ENCODE measurements around the gene SH2D7. TPM values are rescaled to one million over a fixed set of nuclear protein-coding genes. Genes with fewer than 3 reads are reported as not detected.

The SH2D7 gene
- polyA plus RNA-seq, 1 donor (not counting 4 experiments of a cell fraction or from before 2014, with no cell fraction given): not detected

GRCh38 chr15:78065284-78065872, 27.0 kb upstream of the SH2D7 start:
- H3K36me3 ChIP-seq (ENCODE audit: control insufficient read depth in 2 of 2, extremely low read depth in 1 of 2, insufficient read depth in 2 of 2, low read length in 2 of 2): no peaks in the 10 kb centered on the region
- no peaks in the 10 kb centered on the region for H3K27me3 ChIP-seq (ENCODE audit: control insufficient read depth, extremely low read depth, insufficient read depth, low read length)
- H3K27ac ChIP-seq (ENCODE audit: control insufficient read depth, insufficient read depth, low read length): no peak overlapping the region
- peaks cover 75% of the 10 kb centered on the region for H3K79me2 ChIP-seq (ENCODE audit: control insufficient read depth, insufficient read depth, low read length)
- FAIRE-seq: no peak
- H2AFZ ChIP-seq (ENCODE audit: control insufficient read depth, low read length): no peak overlapping the region
- no peaks in the 10 kb centered on the region for H3K9me3 ChIP-seq (ENCODE audit: control insufficient read depth, low read depth, low read length)
- no peak overlapping the region for H3K4me3 ChIP-seq (ENCODE audit: control insufficient read depth in 2 of 3, extremely low read depth in 1 of 3, insufficient read depth in 2 of 3, low read depth in 1 of 3, low read length in 3 of 3)
- H3K4me1 ChIP-seq (ENCODE audit: control insufficient read depth, extremely low read depth, insufficient read depth, low read length): peaks cover 17% of the 10 kb centered on the region
- H3K4me2 ChIP-seq (ENCODE audit: control insufficient read depth, extremely low read depth, insufficient read depth, low read depth, low read length): peak overlapping the region; percentile 13
- H4K20me1 ChIP-seq (ENCODE audit: control insufficient read depth, extremely low read depth, insufficient read depth, low read length): no peaks in the 10 kb centered on the region
- dilution Hi-C loops (cut with MboI; ENCODE audit: extremely low pct_ligation_motif_present, low sequenced_read_pairs): no loop called here
- TF ChIP-seq CTCF (optimal IDR thresholded peaks at IDR 0.05 in 1 of 3, IDR thresholded peaks at IDR 0.05 in 1 of 3, conservative IDR thresholded peaks at IDR 0.05 in 1 of 3; ENCODE audit: extremely low read depth in 1 of 3, insufficient read depth in 2 of 3, low read length in 3 of 3) (no peak), EZH2 (IDR thresholded peaks at IDR 0.05; ENCODE audit: low read length) (no peak)
- no peak overlapping the region for H3K9ac ChIP-seq (ENCODE audit: control insufficient read depth, extremely low read depth, insufficient read depth, low read length)
- DNase-seq (ENCODE audit: low read depth, low spot score): peak; percentile 11
- H3K9me1 ChIP-seq (ENCODE audit: control insufficient read depth, extremely low read depth, insufficient read depth, low read length): peaks cover 3% of the 10 kb centered on the region

- Histone ChIP-seq H3K9ac (ENCODE audit: control insufficient read depth, extremely low read depth, insufficient read depth, low read length) (no peak overlapping the region), H4K20me1 (ENCODE audit: control insufficient read depth, extremely low read depth, insufficient read depth, low read length) (no peaks in the 10 kb centered on the region), H3K27me3 (ENCODE audit: control insufficient read depth, extremely low read depth, insufficient read depth, low read length) (no peaks in the 10 kb centered on the region), H2AFZ (ENCODE audit: control insufficient read depth, low read length) (no peak overlapping the region), H3K79me2 (ENCODE audit: control insufficient read depth, insufficient read depth, low read length) (peaks cover 82% of the 10 kb centered on the region), H3K4me1 (ENCODE audit: control insufficient read depth, extremely low read depth, insufficient read depth, low read length) (peaks cover 17% of the 10 kb centered on the region), H3K4me3 (ENCODE audit: control insufficient read depth in 2 of 3, extremely low read depth in 1 of 3, insufficient read depth in 2 of 3, low read depth in 1 of 3, low read length in 3 of 3) (no peak overlapping the region), H3K4me2 (ENCODE audit: control insufficient read depth, extremely low read depth, insufficient read depth, low read depth, low read length) (no peak overlapping the region), H3K9me3 (ENCODE audit: control insufficient read depth, low read depth, low read length) (no peaks in the 10 kb centered on the region), H3K36me3 (ENCODE audit: control insufficient read depth in 2 of 2, extremely low read depth in 1 of 2, insufficient read depth in 2 of 2, low read length in 2 of 2) (no peaks in the 10 kb centered on the region), H3K9me1 (ENCODE audit: control insufficient read depth, extremely low read depth, insufficient read depth, low read length) (peaks cover 3% of the 10 kb centered on the region), H3K27ac (ENCODE audit: control insufficient read depth, insufficient read depth, low read length) (no peak overlapping the region)
- TF ChIP-seq EZH2 (IDR thresholded peaks at IDR 0.05; ENCODE audit: low read length): no peak
- no peak for TF ChIP-seq CTCF (optimal IDR thresholded peaks at IDR 0.05 in 1 of 3, IDR thresholded peaks at IDR 0.05 in 1 of 3, conservative IDR thresholded peaks at IDR 0.05 in 1 of 3; ENCODE audit: extremely low read depth in 1 of 3, insufficient read depth in 2 of 3, low read length in 3 of 3)
- DNase-seq (ENCODE audit: low read depth, low spot score) (no peak), FAIRE-seq (no peak)
- dilution Hi-C loops (cut with MboI; ENCODE audit: extremely low pct_ligation_motif_present, low sequenced_read_pairs): no loop called here
Observed at GRCh38 chr15:78065973-78066946, 26.1 kb upstream of the SH2D7 start.

Data from keratinocyte (primary cell).